NCI-H2029 treated with DMSO at 0.1 percent for 48 hours (cell line): ENCODE results near the gene TMEM154.

ENCODE experiments used
- DNase-seq: peaks from one replicate; lab custom pipeline; 2025; lab: John Stamatoyannopoulos, UW

TMEM154 gene

DNA sequence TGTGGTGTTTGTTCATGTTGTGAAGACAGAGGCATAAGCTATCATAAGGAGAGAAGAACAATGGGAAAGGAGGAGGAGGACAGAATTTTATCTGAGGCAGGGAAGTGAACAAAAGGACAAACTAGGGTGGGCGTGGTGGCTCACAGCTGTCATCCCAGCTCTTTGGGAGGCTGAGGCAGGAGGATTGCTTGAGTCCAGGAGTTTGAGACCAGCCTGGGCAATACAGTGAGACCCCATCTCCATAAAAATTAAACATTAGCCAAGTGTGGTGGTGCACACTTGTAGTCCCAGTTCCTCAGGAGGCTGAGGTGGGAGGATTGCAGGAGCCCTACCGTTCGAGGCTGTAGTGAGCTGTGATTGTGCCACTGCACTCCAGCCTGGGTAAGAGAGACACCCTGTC lies 49.9 kb downstream of the TMEM154 start:
- no peak for DNase-seq

DNA sequence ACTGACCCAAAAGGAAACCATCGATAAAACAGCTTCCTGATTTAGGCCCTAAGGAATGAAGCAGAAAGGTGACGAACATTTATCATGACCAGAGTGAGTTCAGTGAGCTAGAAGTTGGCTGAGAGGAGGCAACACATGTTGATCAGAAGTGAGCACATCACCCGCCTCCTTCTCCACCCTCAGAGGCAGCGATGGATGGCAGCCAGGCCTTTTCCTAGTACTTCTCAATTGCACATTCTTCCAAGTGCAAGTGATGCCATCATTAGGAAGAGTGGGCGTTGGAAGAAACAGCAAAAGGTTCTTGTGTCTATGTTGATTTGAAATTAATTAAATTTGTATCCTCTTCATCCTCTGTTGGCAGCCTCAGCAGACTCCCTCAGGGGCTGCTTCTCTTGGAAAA lies 51.7 kb downstream of the TMEM154 start:
- DNase-seq = no peak

DNA sequence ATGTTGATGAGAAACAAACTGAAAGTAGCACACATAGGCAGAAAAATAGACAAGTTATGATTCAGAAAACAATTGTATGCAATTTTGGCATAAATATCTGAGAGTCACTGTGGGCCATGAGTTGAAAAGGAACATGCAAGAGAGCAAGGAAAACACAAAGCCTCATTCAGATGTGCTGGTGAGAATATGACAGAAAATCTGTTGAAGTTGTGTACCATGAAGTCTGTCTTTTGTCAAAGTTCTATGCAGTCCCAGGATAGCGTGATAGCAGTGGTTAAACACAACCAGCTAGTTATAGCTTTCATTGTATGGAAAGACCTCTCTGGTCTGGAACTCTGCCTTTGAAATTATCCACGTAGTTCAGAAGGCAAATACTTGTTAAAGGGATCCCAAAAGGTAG lies 53.0 kb downstream of the TMEM154 start:
- DNase-seq = no peak

DNA sequence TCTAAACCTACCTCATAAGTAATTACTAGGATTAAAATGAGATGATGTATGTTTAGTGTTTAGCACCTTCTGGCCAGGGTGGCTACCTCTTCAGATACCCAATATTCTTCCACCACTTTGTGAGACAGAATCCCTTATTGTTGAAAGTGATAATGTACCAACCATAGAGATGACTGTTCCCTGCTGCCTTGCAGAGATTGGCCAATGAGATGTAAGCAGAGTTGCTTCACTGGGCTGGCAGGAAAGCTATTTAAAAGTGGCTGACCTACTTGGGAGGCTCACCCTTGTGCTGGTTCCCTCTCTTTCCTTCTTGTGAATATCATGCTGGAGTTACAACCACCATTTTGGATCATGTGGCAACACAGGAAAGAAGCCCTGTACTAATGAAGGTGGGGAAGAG lies 58.9 kb downstream of the TMEM154 start:
- no peak for DNase-seq

DNA sequence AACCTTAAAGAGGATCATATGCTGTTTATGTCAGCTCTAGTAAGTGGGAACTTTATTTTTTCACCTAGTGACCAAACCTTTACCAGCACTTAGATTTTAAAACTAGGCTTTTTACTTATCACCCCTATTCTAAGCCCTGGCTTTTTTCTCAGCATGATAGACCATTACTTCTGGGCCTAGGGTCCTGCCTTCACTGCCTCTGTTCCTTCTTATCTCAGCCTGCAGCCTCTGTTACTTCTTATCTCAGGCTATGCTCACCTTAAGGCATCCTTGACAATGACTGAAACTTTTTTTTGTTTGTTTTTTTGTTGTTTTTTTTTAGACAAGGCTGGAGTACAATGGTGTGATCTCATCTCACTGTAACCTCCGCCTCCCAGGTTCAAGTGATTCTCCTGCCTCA lies 59.6 kb downstream of the TMEM154 start:
- no peak for DNase-seq

DNA sequence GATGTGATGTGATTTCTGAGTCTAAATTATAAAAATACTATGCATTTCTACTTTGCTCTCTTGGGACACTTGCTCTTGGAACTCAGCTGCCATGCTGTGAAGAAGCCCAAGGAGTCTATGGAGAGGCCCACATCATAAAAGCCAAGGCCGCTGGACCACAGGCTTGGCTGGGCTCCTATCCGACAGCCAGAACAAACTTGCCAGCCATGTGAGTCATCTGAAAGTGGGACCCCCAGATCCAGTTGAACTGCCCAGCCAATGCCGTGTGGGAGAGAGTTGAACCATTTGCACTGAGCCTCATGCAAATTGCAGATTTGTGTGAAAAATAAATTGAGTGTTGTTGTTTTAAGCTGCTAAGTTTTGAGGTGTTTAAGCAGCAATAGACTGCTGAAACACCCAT lies 60.2 kb downstream of the TMEM154 start:
- DNase-seq = no peak

DNA sequence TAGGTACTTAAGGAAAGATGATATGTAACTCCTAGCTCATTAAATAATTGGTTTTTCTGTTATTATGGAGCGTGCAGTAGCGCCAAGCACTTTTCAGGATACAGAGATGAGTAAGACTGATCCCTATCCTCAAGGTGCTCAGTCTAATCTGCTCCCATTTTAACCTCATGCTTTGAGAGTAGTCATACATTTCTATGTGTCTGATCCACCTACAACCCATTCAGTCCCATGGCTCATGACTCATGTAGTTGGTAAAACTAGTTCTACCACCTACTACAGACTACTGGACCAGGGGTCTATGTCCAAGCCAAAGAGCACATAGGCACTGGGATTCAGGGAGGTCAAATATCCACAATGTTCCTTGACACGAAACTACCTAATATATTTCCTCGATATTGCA lies 60.8 kb downstream of the TMEM154 start:
- no peak for DNase-seq

DNA sequence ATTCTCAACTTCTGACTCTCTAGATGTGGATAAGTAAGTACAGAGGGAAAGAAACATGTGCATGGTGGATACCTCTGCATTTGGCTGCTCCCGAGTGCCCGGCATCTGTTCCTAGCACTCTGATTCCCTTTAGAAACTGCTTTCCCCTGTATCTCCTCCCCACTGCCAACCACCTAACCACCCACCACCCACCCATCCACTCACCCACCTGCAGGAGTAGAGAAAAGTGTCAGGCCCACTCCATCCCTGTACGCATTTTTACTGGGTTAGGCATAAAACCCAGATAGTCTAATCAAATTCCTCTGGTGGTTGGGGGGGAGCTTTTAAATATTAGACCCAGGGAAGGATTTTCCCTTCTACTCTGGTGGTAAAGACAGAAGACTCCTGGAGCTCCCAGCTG lies 63.0 kb downstream of the TMEM154 start:
- no peak for DNase-seq

DNA sequence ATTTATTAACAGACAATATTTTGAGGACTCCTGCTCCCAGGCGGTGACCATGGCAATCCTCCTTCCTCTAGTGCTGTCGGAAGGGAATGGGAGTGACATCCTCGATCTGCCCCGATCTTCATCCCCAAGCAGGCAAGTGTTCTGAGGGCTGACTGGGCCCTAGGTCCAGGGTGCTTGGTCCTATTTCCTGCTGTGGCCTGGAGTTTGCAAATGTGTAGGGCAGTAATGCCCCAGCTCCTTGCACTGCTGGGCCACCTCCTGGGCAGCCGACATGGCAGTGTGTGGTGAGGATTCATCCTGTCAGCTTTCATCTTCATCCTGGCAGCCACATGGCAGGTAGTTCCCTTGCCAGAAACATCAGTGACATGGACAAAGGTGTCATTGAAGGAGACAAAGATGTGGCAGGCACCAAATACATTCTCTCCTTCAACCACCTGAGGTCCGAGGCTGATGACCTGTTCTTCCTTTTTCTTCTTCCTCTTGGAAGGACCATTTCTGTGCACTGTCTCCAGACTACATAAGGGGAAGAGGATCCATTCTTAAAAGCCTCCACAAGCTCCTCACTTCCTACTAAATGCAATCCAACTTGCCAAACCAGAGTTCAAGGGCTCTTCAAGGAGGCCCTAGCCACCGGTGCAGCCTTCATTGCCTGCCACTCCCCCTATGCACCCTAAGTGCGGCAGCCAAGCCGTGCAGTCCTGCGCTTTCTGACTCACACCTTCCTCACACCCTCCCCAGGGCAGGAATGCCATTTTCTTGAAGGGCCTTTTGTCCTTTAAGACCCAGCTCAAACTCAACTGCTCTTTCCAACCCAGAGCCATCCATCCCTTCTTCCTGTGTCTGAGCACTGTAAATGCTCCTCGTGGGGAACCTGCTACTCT lies 65.7 kb downstream of the TMEM154 start:
- no peak for DNase-seq

DNA sequence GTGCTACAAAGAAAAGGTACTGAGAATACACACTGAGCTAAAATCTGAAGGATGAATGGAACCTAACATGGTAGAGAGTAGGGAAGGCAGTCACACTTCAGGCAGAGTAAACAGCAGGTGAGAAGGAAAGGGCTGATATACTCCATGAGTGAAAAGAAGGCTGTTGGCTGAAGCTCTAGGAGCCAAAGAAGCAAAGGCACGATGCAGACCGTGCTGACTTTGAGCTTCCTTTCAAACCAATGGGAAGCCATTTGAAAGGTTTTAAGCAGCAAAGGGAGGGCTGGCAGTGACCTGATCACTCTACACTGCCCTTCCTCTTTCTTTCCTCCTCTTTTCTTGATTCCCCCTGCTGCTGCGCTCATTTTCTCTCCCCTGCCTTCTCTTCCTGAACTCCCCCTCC lies 66.4 kb downstream of the TMEM154 start:
- no peak for DNase-seq

DNA sequence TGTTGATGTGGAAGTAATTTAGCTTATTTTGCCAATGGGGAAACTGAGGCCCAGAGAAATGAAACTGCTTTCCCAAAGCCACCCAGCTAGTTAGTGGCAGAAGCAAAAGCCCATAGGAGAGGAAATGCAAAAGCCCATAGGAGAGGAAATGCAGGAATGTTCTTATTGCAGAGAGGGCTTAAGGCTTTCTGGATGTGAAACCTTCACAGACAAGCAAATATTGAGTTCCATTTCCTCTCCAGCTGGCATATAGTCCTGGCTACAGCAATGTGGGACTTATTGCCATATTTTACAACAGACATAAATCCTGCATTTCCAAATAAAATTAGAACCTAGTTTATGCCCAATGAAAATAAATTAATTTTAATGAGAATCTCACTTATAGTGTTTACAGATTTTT lies 69.7 kb downstream of the TMEM154 start:
- DNase-seq = no peak

DNA sequence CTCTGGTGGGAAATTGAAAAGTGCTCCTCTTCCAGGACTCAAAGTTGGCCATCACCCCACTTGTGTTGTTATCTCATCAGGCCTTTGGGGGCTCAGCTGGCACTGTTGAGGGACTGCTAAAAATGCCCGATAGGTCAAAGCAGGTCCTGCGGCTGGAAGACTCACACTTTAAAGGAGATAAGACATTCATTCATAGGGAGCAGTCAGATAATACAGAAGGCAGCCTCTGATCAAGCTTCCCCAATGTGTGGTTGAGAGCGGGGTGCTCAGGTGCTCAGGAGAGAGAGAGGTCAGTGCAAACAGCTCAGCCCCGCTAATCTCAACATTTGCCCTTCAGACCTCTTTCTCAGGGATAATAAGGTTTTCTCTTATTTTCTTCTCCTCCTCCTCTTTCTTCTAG lies 70.3 kb downstream of the TMEM154 start:
- DNase-seq = no peak

DNA sequence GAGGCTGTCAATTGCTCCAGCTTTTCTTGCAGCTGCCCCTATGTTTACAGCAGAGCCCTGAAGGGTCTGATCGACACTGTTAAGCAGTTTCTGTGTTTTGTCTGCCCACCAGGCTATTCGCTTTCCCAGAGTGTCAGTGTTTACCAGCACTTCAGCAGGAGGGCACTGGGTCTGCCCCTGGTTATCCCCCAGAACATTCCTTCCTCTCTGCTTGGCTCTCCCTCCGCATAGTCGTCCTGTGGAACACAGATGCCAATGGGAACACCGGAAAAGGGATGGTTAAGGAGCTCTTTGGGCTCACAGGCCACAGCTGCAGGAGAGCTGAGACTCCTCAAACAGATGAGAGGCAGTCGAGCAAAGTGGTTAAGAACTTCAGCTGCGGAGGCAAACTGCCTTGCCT lies 72.6 kb downstream of the TMEM154 start:
- no peak for DNase-seq

DNA sequence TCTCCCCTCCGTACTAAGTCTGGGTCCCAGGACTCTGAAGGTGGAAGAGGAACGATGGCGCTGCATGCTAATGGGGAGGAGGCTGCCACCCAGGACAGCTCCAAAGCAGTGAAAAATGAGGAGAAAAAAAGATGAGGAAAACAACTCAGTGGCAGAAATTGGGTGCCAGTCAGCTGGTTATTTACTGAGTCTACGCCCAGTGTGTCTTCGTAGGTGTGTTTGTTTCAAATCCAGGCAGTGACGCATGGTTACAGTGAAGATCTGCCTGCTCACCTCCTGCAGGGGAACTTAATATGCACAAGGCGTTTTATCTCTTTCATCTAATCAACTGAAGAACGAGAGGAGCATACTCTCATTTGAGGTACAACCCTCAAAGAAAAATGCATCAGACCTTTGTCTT lies 73.0 kb downstream of the TMEM154 start:
- no peak for DNase-seq

DNA sequence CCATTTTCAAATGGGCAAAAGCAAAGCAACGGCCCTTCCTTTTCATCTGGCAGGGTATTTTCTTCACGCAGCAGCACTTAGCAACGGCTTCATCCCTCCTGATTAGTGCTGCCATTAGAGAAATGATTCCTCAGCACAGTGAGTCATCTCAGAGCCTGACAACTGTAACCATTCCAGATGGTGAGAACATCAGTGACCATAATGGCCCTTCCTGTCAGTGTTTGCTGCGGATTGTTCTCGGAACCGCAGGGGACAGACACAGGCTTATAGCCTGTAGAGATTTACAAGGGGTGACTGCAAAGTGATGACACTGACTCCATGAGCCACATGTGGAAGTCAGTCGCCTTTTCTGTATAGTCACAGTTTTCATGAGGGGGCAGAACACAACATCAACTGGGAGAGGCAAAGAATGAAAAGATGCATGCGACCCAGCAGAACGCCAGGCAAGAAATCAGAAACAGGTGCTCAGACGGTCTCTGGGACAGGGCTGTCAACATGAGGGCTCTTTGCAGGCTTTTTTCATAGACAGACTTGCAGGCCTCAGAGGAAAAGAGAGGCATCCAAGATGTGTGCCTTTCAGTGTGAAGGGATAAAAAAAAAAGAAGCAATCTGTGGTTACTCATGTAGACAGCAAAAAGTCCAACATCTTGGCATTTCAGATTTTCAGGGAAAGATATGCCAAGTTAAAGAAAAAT lies 74.0 kb downstream of the TMEM154 start:
- DNase-seq = no peak

DNA sequence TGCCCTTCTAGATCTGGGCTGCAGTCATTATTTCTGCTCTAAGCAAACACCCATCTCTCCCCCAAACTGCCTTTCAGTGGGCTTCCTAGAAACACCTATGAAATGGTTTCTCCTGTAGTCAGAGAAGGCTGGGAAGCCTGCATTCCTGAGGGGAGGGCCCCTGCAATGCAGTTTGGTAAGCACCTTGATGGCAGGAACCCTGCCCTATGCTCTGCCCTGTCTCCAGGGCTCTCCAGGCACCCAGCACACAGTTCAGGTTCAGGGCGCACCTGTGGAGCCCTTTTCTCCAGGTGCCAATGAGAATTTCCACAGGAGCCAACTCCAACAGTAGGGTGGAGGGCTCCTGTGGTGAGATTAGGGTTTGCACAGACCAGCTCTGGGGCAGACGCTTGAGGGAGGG lies 74.8 kb downstream of the TMEM154 start:
- no peak for DNase-seq

DNA sequence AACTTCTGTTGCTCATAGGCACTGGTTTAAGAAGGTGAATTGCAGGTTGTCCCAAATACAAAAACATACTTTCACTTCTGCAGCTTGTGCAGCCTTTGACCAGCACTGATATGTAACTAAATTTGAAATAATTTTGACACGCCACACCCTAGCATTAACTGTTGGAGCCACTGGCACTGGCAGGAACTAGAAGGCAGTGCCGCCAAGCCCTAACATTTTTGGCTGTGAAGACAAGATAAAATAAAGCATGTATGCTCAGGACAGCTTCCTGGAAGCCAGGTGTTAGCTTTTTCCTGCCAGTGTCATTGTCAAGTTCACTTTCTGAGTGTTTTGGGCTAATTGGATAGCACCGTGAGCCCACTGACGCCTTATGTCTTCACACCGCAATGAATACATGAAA lies 78.6 kb downstream of the TMEM154 start:
- peak; percentile 1 for DNase-seq

DNA sequence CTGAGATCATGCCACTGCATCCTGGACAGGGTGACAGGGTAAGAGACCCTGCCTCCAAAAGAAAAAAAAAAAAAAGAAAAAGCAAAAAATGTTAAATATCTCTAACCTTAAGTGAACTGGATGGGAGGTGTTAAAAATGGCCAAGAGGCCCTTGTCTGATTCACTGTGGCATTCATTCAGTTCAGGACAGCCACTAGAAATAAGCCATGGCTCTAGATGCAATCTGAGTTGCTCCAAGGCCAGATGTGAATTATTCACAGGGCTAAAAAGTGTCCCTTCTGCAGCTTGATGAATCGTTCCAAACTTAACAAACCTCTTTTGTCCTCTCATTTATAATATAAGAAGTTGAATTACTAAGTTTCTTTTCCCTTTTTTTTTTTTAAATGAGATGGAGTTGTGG lies 80.2 kb downstream of the TMEM154 start:
- no peak for DNase-seq

DNA sequence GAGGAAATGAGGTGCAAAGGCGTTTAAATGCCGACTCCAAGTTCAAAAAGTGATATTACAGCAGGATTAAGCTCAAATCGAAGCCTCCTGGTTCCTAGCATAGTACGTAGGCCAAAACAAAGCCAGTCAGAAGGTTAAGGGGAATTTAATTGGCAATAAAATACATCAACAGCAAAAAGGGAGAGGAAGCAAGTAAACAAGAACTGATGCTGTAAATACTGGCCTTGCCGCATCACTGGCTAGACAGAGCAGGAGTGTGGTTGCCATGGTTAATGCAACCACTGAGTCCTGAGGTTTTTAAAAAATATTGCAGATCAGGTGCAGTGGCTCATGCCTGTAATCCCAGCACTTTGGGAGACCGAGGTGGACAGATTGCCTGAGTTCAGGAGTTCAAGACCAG lies 80.7 kb downstream of the TMEM154 start:
- no peak for DNase-seq

DNA sequence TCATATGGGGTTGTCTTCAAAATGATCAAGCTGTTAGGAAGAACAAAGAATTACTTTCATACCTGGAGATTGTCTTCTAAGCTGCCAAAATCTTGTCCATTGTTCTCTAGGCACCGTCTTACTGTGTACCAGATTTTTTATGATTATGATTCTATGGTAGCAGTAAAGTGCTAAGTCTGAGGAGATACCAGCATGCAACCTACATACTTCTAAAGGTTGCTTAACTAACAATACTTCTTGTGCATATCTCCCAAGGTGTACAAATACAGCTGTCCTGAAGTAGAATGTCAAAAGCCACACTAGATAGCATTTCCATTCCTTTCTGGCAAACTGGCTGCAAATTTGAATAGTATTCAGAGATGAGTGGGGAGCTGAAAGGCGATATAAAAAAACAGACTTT lies 81.3 kb downstream of the TMEM154 start:
- no peak for DNase-seq

DNA sequence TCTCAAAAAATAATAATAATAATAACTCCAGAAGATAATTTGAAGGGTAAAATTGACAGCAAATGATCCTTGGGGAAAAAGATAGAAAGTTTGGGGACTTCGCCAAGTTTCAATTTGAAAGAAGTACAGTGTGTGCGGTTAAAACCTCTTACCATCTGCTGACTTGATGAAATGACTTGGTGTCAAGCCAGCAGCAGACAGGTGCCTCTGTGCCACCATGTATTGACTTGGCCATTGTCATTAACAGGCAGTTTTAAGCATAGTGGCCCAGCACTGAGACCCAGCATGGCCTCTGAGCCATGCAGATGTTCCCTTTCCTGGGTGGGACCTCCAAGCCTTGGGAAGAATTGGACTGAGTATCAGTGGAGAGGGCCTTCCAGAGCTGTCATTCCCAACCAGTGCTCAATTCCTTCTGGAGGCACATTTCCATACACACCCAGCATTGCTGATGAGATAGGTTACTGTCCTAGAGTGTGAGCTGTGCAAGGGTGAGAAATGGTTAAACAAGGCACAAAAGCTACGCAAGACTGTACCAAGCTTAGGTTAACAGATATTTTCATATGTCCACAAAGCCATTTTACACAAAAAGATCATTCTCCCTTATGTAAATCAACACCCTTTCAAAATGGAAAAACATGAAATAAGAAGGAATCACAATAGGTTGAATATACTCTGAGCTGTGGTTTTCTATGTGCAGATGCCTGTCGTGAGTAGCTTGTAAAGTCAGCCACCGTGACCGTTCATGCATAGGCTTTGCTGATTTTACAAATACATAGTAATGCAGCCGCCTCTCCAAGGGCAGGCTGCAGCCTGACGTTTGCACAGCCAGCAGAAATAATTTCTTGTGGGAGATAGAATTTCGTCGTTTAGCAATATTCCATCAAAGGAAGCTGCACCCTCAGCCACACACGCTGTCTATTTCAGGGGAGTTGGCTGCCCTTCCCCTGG lies 84.5 kb downstream of the TMEM154 start:
- DNase-seq = peak; percentile 43

DNA sequence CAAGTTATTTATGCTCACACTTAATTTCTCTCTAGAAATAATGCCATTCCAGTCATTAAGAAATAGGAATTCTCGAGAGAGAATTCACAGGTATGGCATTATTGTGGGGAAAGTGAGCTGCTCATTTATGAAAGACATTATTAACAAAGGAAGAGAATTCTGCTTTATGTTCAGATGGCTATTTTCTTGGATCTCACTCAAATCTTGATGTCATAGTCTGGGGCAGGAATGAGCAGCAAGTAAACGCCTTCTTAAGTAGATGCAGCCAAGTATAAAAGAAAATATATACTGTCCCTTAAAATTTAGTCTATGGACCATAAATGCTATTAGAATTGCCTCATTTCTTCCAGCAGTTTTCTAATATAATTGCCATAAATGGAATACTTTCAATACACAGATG lies 85.7 kb downstream of the TMEM154 start:
- no peak for DNase-seq

DNA sequence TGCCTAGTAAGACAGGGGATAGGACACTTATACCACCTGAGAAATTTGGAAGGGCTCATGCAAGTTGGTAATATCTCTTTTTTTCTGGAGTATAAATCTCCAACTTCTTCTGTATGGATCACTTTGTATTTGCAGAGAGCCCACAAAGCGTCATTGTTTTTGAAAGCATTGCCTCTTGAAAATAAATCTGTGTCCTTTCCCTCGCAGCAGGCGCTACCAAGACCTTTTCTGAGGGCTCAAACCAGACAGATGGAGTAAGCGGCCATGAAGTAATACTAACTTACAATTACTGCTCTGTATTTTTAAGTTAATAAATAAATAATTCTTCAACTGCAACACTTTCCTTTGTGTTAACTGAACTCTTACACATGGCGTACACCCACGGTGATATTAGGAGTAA lies 87.9 kb downstream of the TMEM154 start:
- no peak for DNase-seq
